ENCODE results near the gene PRRT2. TPM values are rescaled to one million over a fixed set of nuclear protein-coding genes. Genes with fewer than 3 reads are reported as not detected.

PRRT2 gene
- total and polyA plus RNA-seq, 10 of the 15 experiments (the other 5 are each of a cell fraction or from before 2014, with no cell fraction given): 0.08 to 0.49 (median 0.12) TPM; not detected in 4

- intact Hi-C loops (cut with micrococcal nuclease; ENCODE audit: unreplicated experiment) (no loop called here), in situ Hi-C loops (cut with MboI) (no loop called here)
- BruUV-seq (replicated peaks): no TSS peak
- Histone ChIP-seq H3K79me2 (ENCODE audit: control insufficient read depth, insufficient read depth, low read length) (peaks cover 46% of the 10 kb centered on the region), H3K27me3 (replicated peaks in 1 of 2; ENCODE audit: control insufficient read depth in 2 of 2, insufficient read depth in 2 of 2, low read length in 1 of 2) (no peaks in the 10 kb centered on the region), H3K9me3 (replicated peaks; ENCODE audit: control insufficient read depth, insufficient read depth, low read length) (no peaks in the 10 kb centered on the region), H3K27ac (ENCODE audit: control insufficient read depth, insufficient read depth) (peak overlapping the region; percentile 16), H3K4me1 (ENCODE audit: control insufficient read depth, insufficient read depth, low read length) (peaks cover 11% of the 10 kb centered on the region), H3K36me3 (ENCODE audit: control insufficient read depth in 2 of 2, insufficient read depth in 2 of 2, low read length in 1 of 2) (no peaks in the 10 kb centered on the region; a peak in 1 of 4 replicates), H2AFZ (ENCODE audit: control insufficient read depth, low read depth, low read length) (no peak overlapping the region; the same call in 1 of the 2 replicates), H3K4me2 (ENCODE audit: control insufficient read depth, insufficient read depth) (peak overlapping the region; percentile 70), H4K20me1 (ENCODE audit: control insufficient read depth, insufficient read depth) (0 out of 2 replicates have a peak, but pooled peaks cover 3% of the 10 kb centered on the region), H3K9ac (ENCODE audit: control insufficient read depth, insufficient read depth, low read length) (peak overlapping the region; percentile 46; the same call in 1 of the 2 replicates), H3K4me3 (no peak overlapping the region)
- FAIRE-seq (peak; percentile 78), DNase-seq (ENCODE audit: low read depth, low spot score) (no peak), ATAC-seq (peak; percentile 56)
- ChIA-PET SMC1A (ENCODE audit: uncharacterized antibody, unreplicated experiment) (interaction anchor here (1.3 to 1.6 kb wide), 2 partner anchors 9 to 23 kb away, joined by 3 to 12 read pairs; partner anchors contain the start of gene PAGR1), POLR2A (interaction anchor here (0.5 kb wide), 1 partner anchor 26 kb away, joined by 3 read pairs; no protein-coding TSS in a partner anchor), CTCF (interaction anchor here (0.9 to 6.4 kb wide), 2 partner anchors 17 to 22 kb away, joined by 3 to 55 read pairs; no protein-coding TSS in a partner anchor), RAD21 (ENCODE audit: unreplicated experiment) (interaction anchor here (0.6 to 1.4 kb wide), 4 partner anchors 13 to 23 kb away, joined by 3 to 4 read pairs (median 4); no protein-coding TSS in a partner anchor)
- WGBS (ENCODE audit: insufficient coverage, insufficient replicate concordance, low lambda C conversion rate, missing lambda C conversion rate): 42% methylated on average over 10 of the region's 10 CpGs
- peak; percentile 44; the same call in 1 of the 2 replicates for TF ChIP-seq POLR2A (IDR thresholded peaks at IDR 0.05; ENCODE audit: low read depth, low read length)
- TF ChIP-seq NKRF (conservative IDR thresholded peaks at IDR 0.05): no peak
- no peak for TF ChIP-seq NFYB (IDR thresholded peaks at IDR 0.05; ENCODE audit: insufficient read depth, low read depth, low read length)
- no peak for TF ChIP-seq NFXL1 (IDR thresholded peaks at IDR 0.05; ENCODE audit: borderline replicate concordance)
- TF ChIP-seq SRF (IDR thresholded peaks at IDR 0.05; ENCODE audit: low read depth in 2 of 2, low read length in 2 of 2): peak in 1 of 2 experiments; percentile 44; a peak in 1 of 4 replicates
- TF ChIP-seq POU2F2 (IDR thresholded peaks at IDR 0.05; ENCODE audit: borderline replicate concordance, low read depth, low read length): 0 out of 3 replicates have a peak, but pooled peaks have one; percentile 11
- no peak for TF ChIP-seq POLR2AphosphoS5 (IDR thresholded peaks at IDR 0.05; ENCODE audit: low read length)
- TF ChIP-seq ESRRA (IDR thresholded peaks at IDR 0.05; ENCODE audit: low read length): no peak
- no peak for TF ChIP-seq CHD1 (IDR thresholded peaks at IDR 0.05; ENCODE audit: low read depth, low read length)
- no peak for TF ChIP-seq SIN3A (IDR thresholded peaks at IDR 0.05; ENCODE audit: low read depth, low read length)
- peak; percentile 50; the same call in 1 of the 2 replicates for TF ChIP-seq YY1 (IDR thresholded peaks at IDR 0.05; ENCODE audit: low read depth, low read length)
- TF ChIP-seq ETV6 (conservative IDR thresholded peaks at IDR 0.05 in 1 of 2, IDR thresholded peaks at IDR 0.05 in 1 of 2; ENCODE audit: borderline replicate concordance in 1 of 2, low read depth in 1 of 2): no peak
- 0 out of 2 replicates have a peak, but pooled peaks have one; percentile 29 for TF ChIP-seq HDGF (IDR thresholded peaks at IDR 0.05)
- no peak for TF ChIP-seq BCLAF1 (IDR thresholded peaks at IDR 0.05)
- no peak for TF ChIP-seq RELA (IDR thresholded peaks at IDR 0.05; ENCODE audit: borderline replicate concordance, partially characterized antibody)
- TF ChIP-seq BHLHE40 (IDR thresholded peaks at IDR 0.05; ENCODE audit: borderline replicate concordance in 1 of 2, low read depth in 2 of 2, low read length in 1 of 2): no peak
- TF ChIP-seq MEF2B (IDR thresholded peaks at IDR 0.05; ENCODE audit: partially characterized antibody, poor library complexity, severe bottlenecking): peak; percentile 13
- TF ChIP-seq ZNF207 (IDR thresholded peaks at IDR 0.05; ENCODE audit: borderline replicate concordance): no peak
Measured at GRCh38 chr16:29825145-29826044, 13.4 kb downstream of the PRRT2 start.

All from GM12878 (cell line).